Stomach smooth muscle (tissue), 2 donors: ENCODE results near the gene APBB3.
"Not testable (repeated sequence)": the region's sequence is repeated elsewhere in the genome, so short reads cannot be mapped to it uniquely, and the experiment has no call there.

Source experiments
- H3K27ac ChIP-seq: one replicate; pipeline ENCODE4 v1.7.0; 2013; ENCODE audit warnings: mild to moderate bottlenecking, low read length, inconsistent platforms
- H3K27me3 ChIP-seq, 2 donors: one replicate each; pipeline ENCODE4 v1.7.0; 2013; ENCODE audit warnings: low read length in 2 of 2; ENCODE audit not compliant: insufficient read depth in 2 of 2, control insufficient read depth in 1 of 2
- H3K36me3 ChIP-seq, 2 donors: one replicate each; pipeline ENCODE4 v1.7.0; 2013; ENCODE audit warnings: low read length in 2 of 2; ENCODE audit not compliant: control insufficient read depth in 2 of 2, insufficient read depth in 2 of 2
- H3K4me1 ChIP-seq: one replicate; pipeline ENCODE4 v1.7.0; 2013; ENCODE audit warnings: low read length; ENCODE audit not compliant: control insufficient read depth, insufficient read depth
- H3K4me3 ChIP-seq, 2 donors: one replicate each; pipeline ENCODE4 v1.7.0; 2013; ENCODE audit warnings: low read length in 2 of 2
- H3K9ac ChIP-seq, 2 donors: one replicate each; pipeline ENCODE4 v1.7.0; 2013; ENCODE audit warnings: low read length in 2 of 2, mild to moderate bottlenecking in 1 of 2
- H3K9me3 ChIP-seq, 2 donors: one replicate each; pipeline ENCODE4 v1.7.0; 2013; ENCODE audit warnings: low read length in 2 of 2; ENCODE audit not compliant: control insufficient read depth in 2 of 2
- donor health status: healthy.
- donor health status: Pancreatic carcinoma.

The APBB3 gene

DNA sequence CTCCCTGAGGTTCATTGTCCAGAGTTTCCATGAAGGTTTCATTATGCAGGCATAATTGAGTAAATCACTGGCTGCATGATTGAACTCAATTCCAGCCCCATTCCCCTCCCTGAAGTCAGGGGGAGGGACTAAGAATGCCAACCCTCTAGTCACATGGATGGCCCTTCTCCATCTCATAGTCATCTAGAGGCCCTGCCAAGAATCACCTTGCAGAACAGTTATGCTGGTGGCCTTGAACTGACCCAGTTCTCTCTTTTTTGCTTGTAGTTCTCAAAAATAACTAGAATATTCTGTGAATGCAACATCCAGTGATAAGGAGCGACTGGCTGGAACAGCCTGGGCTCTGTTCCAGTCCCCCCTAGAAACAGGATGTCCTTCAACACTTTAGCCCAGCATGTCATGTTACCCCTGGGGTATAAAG lies 31.9 kb upstream of the APBB3 start:
- Histone ChIP-seq H3K27ac (no peak overlapping the region), H3K9me3 (no peaks in the 10 kb centered on the region), H3K4me3 (no peak overlapping the region), H3K4me1 (no peaks in the 10 kb centered on the region), H3K27me3 (no peaks in the 10 kb centered on the region), H3K9ac (no peak overlapping the region), H3K36me3 (no peaks in the 10 kb centered on the region)

DNA sequence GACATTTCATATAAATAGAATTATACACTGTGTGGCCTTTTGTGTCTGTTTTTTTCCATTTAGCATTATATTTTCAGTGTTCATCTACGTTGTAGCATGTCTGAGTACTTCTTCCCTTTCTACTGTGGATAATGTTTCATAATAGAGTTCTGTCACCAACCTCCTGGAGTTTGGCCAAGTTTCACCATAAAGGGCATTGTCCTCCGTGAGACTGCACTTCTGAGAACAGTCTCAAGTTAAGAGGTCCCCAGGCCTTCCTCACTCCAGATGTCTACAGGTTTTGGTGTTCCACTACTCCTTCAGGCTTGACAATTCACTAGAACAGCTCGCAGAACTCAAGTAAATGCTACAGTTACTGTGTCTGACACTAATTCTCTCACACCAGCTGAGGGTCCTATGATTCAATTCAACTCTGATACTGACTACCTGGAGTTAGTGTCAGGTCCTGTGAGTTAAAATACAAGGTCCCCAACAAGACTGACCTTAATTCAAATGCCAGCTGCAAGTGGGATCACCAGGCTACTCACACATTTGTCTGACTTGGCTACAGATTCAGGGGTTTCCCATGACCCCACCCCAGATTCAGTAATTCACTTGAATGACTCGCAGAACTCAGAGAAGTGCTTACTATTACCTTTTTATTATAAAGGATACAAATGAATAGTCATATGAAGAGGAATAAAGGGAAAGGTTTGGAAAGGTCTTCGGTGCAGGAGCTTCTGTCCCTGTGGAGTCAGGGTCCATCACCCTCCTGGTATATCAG lies 31.3 kb upstream of the APBB3 start:
- H3K4me3 ChIP-seq: no peak overlapping the region
- H3K27ac ChIP-seq: no peak overlapping the region
- H3K9ac ChIP-seq: no peak overlapping the region
- no peaks in the 10 kb centered on the region for H3K9me3 ChIP-seq
- H3K4me1 ChIP-seq: no peaks in the 10 kb centered on the region
- no peaks in the 10 kb centered on the region for H3K27me3 ChIP-seq
- no peaks in the 10 kb centered on the region for H3K36me3 ChIP-seq

DNA sequence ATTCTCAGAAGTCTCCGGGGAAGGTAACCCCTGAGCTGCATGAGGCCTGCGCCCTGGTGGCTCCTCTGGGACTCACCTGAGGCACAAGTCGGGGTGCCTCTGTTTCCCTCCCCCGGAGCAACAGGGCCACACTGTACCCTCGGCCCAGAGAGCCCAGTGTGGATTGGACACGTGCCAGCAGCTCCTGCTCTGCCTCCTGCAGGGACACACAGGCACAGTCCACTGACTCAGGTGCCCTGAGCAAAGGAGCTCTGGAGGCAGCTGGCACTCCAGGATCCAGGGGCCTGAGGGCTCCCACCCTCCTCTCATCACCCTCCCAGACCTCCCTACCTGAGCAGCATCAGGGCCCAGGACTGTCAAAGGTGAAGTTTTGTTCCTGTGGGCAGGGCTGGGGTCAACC lies 29.8 kb upstream of the APBB3 start:
- Histone ChIP-seq H3K9ac (no peak overlapping the region), H3K36me3 (no peaks in the 10 kb centered on the region), H3K4me3 (no peak overlapping the region), H3K9me3 (no peaks in the 10 kb centered on the region), H3K27ac (no peak overlapping the region), H3K4me1 (no peaks in the 10 kb centered on the region), H3K27me3 (no peaks in the 10 kb centered on the region)

DNA sequence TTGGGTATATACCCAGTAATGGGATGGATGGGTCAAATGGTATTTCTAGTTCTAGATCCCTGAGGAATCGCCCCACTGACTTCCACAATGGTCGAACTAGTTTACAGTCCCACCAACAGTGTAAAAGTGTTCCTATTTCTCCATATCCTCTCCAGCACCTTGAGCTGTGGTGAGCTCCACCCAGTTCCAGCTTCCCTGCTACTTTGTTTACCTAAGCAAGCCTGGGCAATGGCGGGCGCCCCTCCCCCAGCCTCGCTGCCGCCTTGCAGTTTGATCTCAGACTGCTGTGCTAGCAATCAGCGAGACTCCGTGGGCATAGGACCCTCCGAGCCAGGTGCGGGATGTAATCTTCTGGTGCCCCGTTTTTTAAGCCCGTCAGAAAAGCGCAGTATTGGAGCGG lies 28.7 kb upstream of the APBB3 start:
- not testable (repeated sequence) for H3K4me1 ChIP-seq, H3K9ac ChIP-seq, H3K27ac ChIP-seq, H3K27me3 ChIP-seq, H3K9me3 ChIP-seq, H3K36me3 ChIP-seq, H3K4me3 ChIP-seq

DNA sequence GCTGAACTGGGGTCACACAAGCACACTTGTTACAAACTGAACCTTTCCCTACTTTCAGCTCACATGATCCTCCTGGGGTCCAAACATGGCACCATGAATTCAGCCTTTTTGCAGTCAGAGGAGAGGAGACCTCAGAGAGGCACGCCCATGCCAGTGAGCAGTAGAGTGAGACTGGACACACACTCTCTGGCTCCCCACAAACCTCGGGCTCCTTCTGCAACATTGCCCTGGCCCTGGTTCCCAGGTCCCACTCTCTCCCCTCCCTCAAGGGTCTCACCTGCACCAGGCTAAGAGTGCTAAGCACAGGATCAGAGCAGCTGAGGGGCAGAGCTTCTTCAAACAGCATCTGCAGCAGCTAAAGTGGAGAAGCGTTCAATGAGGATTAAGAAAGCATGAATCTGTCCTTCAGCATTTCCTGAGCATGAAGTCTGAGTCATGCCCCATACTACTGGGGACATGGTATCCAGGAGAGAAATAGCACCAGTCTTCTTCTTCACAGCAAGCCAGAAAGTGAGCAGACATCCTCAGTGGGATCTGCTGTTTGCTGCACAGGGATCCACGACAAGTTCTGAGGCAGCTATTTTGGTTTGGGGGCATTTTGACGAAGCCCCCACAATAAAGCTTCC lies 27.5 kb upstream of the APBB3 start:
- Histone ChIP-seq H3K36me3 (no peaks in the 10 kb centered on the region), H3K27me3 (no peaks in the 10 kb centered on the region), H3K4me3 (no peak overlapping the region), H3K9me3 (no peaks in the 10 kb centered on the region), H3K4me1 (no peaks in the 10 kb centered on the region), H3K27ac (no peak overlapping the region), H3K9ac (no peak overlapping the region)

DNA sequence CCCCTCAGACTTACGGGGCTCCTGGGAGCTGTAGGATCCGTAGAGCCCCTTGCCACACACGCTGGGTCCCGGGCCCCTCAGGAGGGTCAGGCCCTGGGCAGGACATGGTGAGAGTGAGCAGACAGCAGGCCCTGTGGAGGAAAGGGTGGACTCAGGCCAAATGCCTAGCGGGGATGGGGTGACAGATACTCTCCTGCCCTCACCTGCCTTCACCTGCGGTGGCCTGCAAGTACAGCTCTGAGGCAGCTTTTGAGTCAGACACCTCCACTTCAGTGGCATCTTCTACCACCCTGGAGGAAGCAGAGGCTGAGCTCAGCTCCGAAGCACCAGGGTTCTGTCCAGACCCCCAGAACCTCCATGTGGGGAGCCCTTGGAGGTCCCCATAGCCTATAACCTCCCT lies 26.5 kb upstream of the APBB3 start:
- H3K27ac ChIP-seq: no peak overlapping the region
- H3K36me3 ChIP-seq: no peaks in the 10 kb centered on the region
- H3K4me1 ChIP-seq: no peaks in the 10 kb centered on the region
- H3K27me3 ChIP-seq: no peaks in the 10 kb centered on the region
- no peaks in the 10 kb centered on the region for H3K9me3 ChIP-seq
- H3K9ac ChIP-seq: no peak overlapping the region
- H3K4me3 ChIP-seq: no peak overlapping the region

DNA sequence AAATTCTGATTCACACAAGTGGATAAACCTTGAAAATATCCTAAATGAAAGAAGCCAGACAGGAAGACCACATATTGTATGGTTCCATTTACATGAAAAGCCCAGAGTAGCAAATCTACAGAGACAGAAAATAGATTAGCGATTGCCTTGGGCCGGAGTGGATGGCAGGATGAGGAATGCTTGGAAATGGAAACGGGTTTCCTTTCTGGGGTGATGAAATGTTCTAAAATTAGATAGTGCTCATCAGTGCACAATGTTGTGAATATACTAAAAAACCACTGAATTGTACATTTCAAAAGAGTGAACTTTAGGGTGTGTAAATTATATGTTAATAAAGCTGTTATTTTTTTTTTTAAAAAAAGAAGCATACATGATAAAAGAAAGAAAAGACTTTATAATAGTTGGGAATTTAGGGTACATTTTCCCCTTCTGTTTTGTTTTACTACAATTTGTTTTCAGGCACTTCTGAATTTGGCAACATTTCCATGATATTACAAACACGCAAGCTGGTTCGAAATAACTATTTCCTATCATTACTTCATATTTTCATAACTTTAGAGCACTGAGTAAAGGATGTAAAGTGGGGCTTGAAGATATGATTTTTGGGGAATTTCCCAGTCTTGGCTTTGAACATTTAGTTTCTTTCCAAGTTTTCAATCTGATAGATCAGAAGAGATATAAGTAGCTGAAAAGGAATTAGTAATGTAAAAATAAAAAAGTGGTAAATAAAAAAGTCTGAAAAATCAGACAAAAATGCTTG lies 24.1 kb upstream of the APBB3 start:
- no peak overlapping the region for H3K27ac ChIP-seq

DNA sequence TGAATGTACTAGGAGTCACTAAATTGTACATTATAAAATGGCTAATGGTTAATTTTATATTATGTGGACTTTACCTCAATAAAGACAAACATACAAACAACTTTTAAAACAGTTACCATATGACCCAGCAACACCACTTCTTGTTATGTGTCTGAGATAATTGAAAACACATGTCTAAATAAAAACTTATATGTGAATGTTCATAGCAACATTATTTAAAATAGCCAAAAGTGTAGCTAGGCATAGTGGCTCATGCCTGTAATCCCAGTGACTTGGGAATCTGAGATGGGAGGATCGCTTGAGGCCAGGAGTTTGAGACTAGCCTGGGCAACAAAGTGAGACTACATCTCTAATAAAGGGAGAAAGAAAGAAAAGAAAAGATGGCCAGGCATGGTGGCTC lies 23.1 kb upstream of the APBB3 start:
- H3K9ac ChIP-seq: no peak overlapping the region
- H3K4me1 ChIP-seq: no peaks in the 10 kb centered on the region
- H3K4me3 ChIP-seq: no peak overlapping the region
- H3K27me3 ChIP-seq: no peaks in the 10 kb centered on the region
- H3K36me3 ChIP-seq: no peaks in the 10 kb centered on the region
- H3K9me3 ChIP-seq: no peaks in the 10 kb centered on the region
- no peak overlapping the region for H3K27ac ChIP-seq

More for the DNA sequence above, 24.1 kb upstream of the APBB3 start:
- no peak overlapping the region for H3K4me3 ChIP-seq
- no peak overlapping the region for H3K9ac ChIP-seq
- H3K27me3 ChIP-seq: no peaks in the 10 kb centered on the region
- H3K4me1 ChIP-seq: no peaks in the 10 kb centered on the region
- H3K36me3 ChIP-seq: no peaks in the 10 kb centered on the region
- no peaks in the 10 kb centered on the region for H3K9me3 ChIP-seq

DNA sequence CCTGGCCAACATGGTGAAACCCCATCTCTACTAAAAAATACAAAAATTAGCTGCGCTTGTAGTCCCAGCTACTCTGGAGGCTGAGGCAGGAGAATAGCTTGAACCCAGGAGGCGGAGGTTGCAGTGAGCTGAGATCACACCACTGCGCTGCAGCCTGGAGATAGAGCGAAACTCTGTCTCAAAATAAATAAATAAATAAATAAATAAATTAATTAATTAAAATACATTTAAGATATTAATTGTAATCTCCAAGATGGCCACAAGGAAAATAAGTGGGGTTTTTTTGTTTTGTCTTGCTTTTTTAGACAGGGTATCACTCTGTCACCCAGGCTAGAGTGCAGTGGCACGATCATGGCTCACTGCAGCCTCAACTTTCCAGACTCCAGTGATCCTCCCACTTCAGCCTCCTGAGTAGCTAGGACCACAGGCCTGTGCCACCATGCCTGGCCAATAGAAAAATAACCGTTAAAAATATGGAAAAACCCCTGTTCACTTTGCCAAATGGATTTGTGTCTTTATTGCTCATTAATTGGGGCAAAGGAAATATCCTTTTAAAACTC lies 14.9 kb upstream of the APBB3 start:
- H3K27ac ChIP-seq, H3K27me3 ChIP-seq, H3K36me3 ChIP-seq, H3K9me3 ChIP-seq, H3K9ac ChIP-seq, H3K4me3 ChIP-seq, H3K4me1 ChIP-seq: not testable (repeated sequence)

DNA sequence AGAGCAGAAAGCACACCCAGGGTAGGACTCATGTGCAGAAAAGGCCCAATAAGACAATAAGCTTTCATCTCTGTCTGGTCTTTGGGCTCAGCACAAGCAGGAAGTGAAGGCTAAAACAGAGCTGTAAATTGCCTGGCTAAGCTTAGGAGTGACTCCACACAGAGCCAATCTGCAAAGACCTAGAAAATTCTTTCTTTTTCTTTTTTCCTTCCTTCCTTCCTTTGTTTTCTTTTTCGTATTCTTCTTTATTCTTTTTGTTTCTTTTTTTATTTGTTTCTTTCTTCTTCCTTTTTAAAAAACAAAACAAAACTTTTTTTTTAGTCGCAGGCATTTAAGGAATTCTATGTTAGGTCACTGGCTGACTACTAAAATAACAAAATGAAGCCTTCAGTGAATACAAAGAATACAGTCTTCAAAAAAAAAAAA lies 12.4 kb upstream of the APBB3 start:
- no peaks in the 10 kb centered on the region for H3K27me3 ChIP-seq
- no peak overlapping the region for H3K9ac ChIP-seq
- H3K36me3 ChIP-seq: no peaks in the 10 kb centered on the region
- no peak overlapping the region for H3K27ac ChIP-seq
- H3K4me3 ChIP-seq: no peak overlapping the region
- H3K4me1 ChIP-seq: peaks cover 1% of the 10 kb centered on the region
- H3K9me3 ChIP-seq: no peaks in the 10 kb centered on the region
